ENCODE measurements around the gene RNF17. TPM values are rescaled to one million over a fixed set of nuclear protein-coding genes. Genes with fewer than 3 reads are reported as not detected.

RNF17 gene
- total RNA-seq, 5 donors from 2014 or later (not counting 1 experiment from before 2014, with no cell fraction given): 0.84 TPM; not detected in 4

- POLR2A ChIA-PET: no interaction called here
- no peaks in the 10 kb centered on the region for H3K36me3 Mint-ChIP-seq
- peaks cover 0 to 5% of the 10 kb centered on the region in 2 experiments for H3K27me3 ChIP-seq (replicated peaks in 1 of 2; ENCODE audit: control insufficient read depth in 2 of 2, extremely low read depth in 1 of 2, insufficient read depth in 2 of 2, low read length in 1 of 2)
Observed at GRCh38 chr13:24737042-24737441, 26.9 kb upstream of the RNF17 start.

GRCh38 chr13:24738366-24738847, 25.6 kb upstream of the RNF17 start:
- DNase-seq (no peak), ATAC-seq (replicated peaks in 1 of 4) (no peak)
- H3K27ac ChIP-seq (ENCODE audit: low read length): no peak overlapping the region
- Mint-ChIP-seq H3K4me1 (no peaks in the 10 kb centered on the region), H3K4me3 (no peak overlapping the region), H3K27me3 (no peaks in the 10 kb centered on the region), H3K27ac (no peak overlapping the region), H3K9me3 (no peaks in the 10 kb centered on the region), H3K36me3 (no peaks in the 10 kb centered on the region)
- ChIA-PET CTCF (interaction anchor here in 1 of 2 donors (0.7 kb wide), 1 partner anchor 12 kb away, joined by 3 read pairs; no protein-coding TSS in a partner anchor), POLR2A (no interaction called here)
- H3K36me3 ChIP-seq (ENCODE audit: control insufficient read depth in 2 of 2, extremely low read depth in 1 of 2, insufficient read depth in 1 of 2, low read length in 1 of 2): no peaks in the 10 kb centered on the region
- H3K4me1 ChIP-seq (ENCODE audit: control insufficient read depth in 1 of 2, extremely low read depth in 1 of 2, insufficient read depth in 2 of 2, low read length in 2 of 2): no peaks in the 10 kb centered on the region
- no peak overlapping the region for H3K4me3 ChIP-seq (ENCODE audit: control insufficient read depth in 1 of 2, extremely low read depth in 1 of 2, low read length in 1 of 2)
- H3K9me3 ChIP-seq: no peaks in the 10 kb centered on the region
- WGBS (ENCODE audit: insufficient coverage): 93% methylated on average over 4 of the region's 5 CpGs
- peaks cover 0 to 8% of the 10 kb centered on the region in 2 experiments for H3K27me3 ChIP-seq (replicated peaks in 1 of 2; ENCODE audit: control insufficient read depth in 2 of 2, extremely low read depth in 1 of 2, insufficient read depth in 2 of 2, low read length in 1 of 2)

More at GRCh38 chr13:24737042-24737441, 26.9 kb upstream of the RNF17 start:
- Mint-ChIP-seq H3K4me1 (no peaks in the 10 kb centered on the region), H3K9me3 (no peaks in the 10 kb centered on the region), H3K27ac (no peak overlapping the region), H3K27me3 (no peaks in the 10 kb centered on the region), H3K4me3 (no peak overlapping the region)
- no peak for DNase-seq
- no peak overlapping the region for H3K4me3 ChIP-seq (ENCODE audit: control insufficient read depth in 1 of 2, extremely low read depth in 1 of 2, low read length in 1 of 2)
- WGBS (ENCODE audit: insufficient coverage): 100% methylated on average over 3 of the region's 6 CpGs
- H3K36me3 ChIP-seq (ENCODE audit: control insufficient read depth in 2 of 2, extremely low read depth in 1 of 2, insufficient read depth in 1 of 2, low read length in 1 of 2): no peaks in the 10 kb centered on the region
- CTCF ChIA-PET: no interaction called here
- H3K9me3 ChIP-seq: no peaks in the 10 kb centered on the region
- no peak overlapping the region for H3K27ac ChIP-seq (ENCODE audit: low read length)
- H3K4me1 ChIP-seq (ENCODE audit: control insufficient read depth in 1 of 2, extremely low read depth in 1 of 2, insufficient read depth in 2 of 2, low read length in 2 of 2): no peaks in the 10 kb centered on the region
- ATAC-seq (replicated peaks in 1 of 4): no peak

- ChIA-PET CTCF (no interaction called here), POLR2A (no interaction called here)
- Mint-ChIP-seq H3K4me1 (peaks cover 0 to 1% (median 0%) of the 10 kb centered on the region in 3 donors), H3K36me3 (no peaks in the 10 kb centered on the region), H3K9me3 (no peaks in the 10 kb centered on the region), H3K4me3 (no peak overlapping the region), H3K27me3 (peaks cover 13% of the 10 kb centered on the region in 2 donors), H3K27ac (no peak overlapping the region)
- peak in 2 of 4 experiments; percentile 14 to 22 for ATAC-seq (replicated peaks in 1 of 4)
- H3K9me3 ChIP-seq: no peaks in the 10 kb centered on the region
- no peak overlapping the region for H3K27ac ChIP-seq (ENCODE audit: low read length)
- H3K4me1 ChIP-seq (ENCODE audit: control insufficient read depth in 1 of 2, extremely low read depth in 1 of 2, insufficient read depth in 2 of 2, low read length in 2 of 2): no peaks in the 10 kb centered on the region
- H3K36me3 ChIP-seq (ENCODE audit: control insufficient read depth in 2 of 2, extremely low read depth in 1 of 2, insufficient read depth in 1 of 2, low read length in 1 of 2): no peaks in the 10 kb centered on the region
- WGBS (ENCODE audit: insufficient coverage): 87% methylated on average over 8 of the region's 12 CpGs
- peaks cover 0 to 26% of the 10 kb centered on the region in 2 experiments for H3K27me3 ChIP-seq (replicated peaks in 1 of 2; ENCODE audit: control insufficient read depth in 2 of 2, extremely low read depth in 1 of 2, insufficient read depth in 2 of 2, low read length in 1 of 2)
- DNase-seq: no peak
- no peak overlapping the region for H3K4me3 ChIP-seq (ENCODE audit: control insufficient read depth in 1 of 2, extremely low read depth in 1 of 2, low read length in 1 of 2)
Observed at GRCh38 chr13:24740014-24740890, 23.7 kb upstream of the RNF17 start.

GRCh38 chr13:24741016-24741662, 22.8 kb upstream of the RNF17 start:
- H3K9me3 ChIP-seq: no peaks in the 10 kb centered on the region
- Mint-ChIP-seq H3K27me3 (peaks cover 14 to 18% of the 10 kb centered on the region in 2 donors), H3K36me3 (no peaks in the 10 kb centered on the region), H3K4me1 (peaks cover 0 to 3% (median under 1%) of the 10 kb centered on the region in 3 donors), H3K4me3 (no peak overlapping the region), H3K9me3 (no peaks in the 10 kb centered on the region), H3K27ac (no peak overlapping the region)
- H3K27me3 ChIP-seq (replicated peaks in 1 of 2; ENCODE audit: control insufficient read depth in 2 of 2, extremely low read depth in 1 of 2, insufficient read depth in 2 of 2, low read length in 1 of 2): peaks cover 0 to 34% of the 10 kb centered on the region in 2 experiments
- no peaks in the 10 kb centered on the region for H3K4me1 ChIP-seq (ENCODE audit: control insufficient read depth in 1 of 2, extremely low read depth in 1 of 2, insufficient read depth in 2 of 2, low read length in 2 of 2)
- H3K36me3 ChIP-seq (ENCODE audit: control insufficient read depth in 2 of 2, extremely low read depth in 1 of 2, insufficient read depth in 1 of 2, low read length in 1 of 2): no peaks in the 10 kb centered on the region
- POLR2A ChIA-PET: no interaction called here
- DNase-seq: no peak
- 94% methylated on average over 4 of the region's 11 CpGs for WGBS (ENCODE audit: insufficient coverage)
- H3K27ac ChIP-seq (ENCODE audit: low read length): no peak overlapping the region
- CTCF ChIA-PET: no interaction called here
- no peak overlapping the region for H3K4me3 ChIP-seq (ENCODE audit: control insufficient read depth in 1 of 2, extremely low read depth in 1 of 2, low read length in 1 of 2)
- ATAC-seq (replicated peaks in 1 of 4): no peak

GRCh38 chr13:24741791-24742190, 22.2 kb upstream of the RNF17 start:
- no peaks in the 10 kb centered on the region for H3K36me3 ChIP-seq (ENCODE audit: control insufficient read depth in 2 of 2, extremely low read depth in 1 of 2, insufficient read depth in 1 of 2, low read length in 1 of 2)
- DNase-seq (no peak), ATAC-seq (replicated peaks in 1 of 4) (no peak)
- no peaks in the 10 kb centered on the region for H3K9me3 ChIP-seq
- peaks cover 0 to 40% of the 10 kb centered on the region in 2 experiments for H3K27me3 ChIP-seq (replicated peaks in 1 of 2; ENCODE audit: control insufficient read depth in 2 of 2, extremely low read depth in 1 of 2, insufficient read depth in 2 of 2, low read length in 1 of 2)
- Mint-ChIP-seq H3K4me1 (peaks cover 0 to 4% (median 3%) of the 10 kb centered on the region in 3 donors), H3K4me3 (no peak overlapping the region), H3K27me3 (peaks cover 14 to 20% of the 10 kb centered on the region in 2 donors), H3K9me3 (no peaks in the 10 kb centered on the region), H3K36me3 (no peaks in the 10 kb centered on the region), H3K27ac (no peak overlapping the region)
- POLR2A ChIA-PET: no interaction called here
- 75% methylated on average over 7 of the region's 8 CpGs for WGBS (ENCODE audit: insufficient coverage)
- no peak overlapping the region for H3K4me3 ChIP-seq (ENCODE audit: control insufficient read depth in 1 of 2, extremely low read depth in 1 of 2, low read length in 1 of 2)
- peaks cover 0 to 5% of the 10 kb centered on the region in 2 experiments for H3K4me1 ChIP-seq (ENCODE audit: control insufficient read depth in 1 of 2, extremely low read depth in 1 of 2, insufficient read depth in 2 of 2, low read length in 2 of 2)
- H3K27ac ChIP-seq (ENCODE audit: low read length): no peak overlapping the region
- CTCF ChIA-PET: interaction anchor here (1.0 to 1.2 kb wide), 2 partner anchors 8 to 13 kb away, joined by 4 read pairs; no protein-coding TSS in a partner anchor

- peaks cover 0 to 10% of the 10 kb centered on the region in 2 experiments for H3K4me1 ChIP-seq (ENCODE audit: control insufficient read depth in 1 of 2, extremely low read depth in 1 of 2, insufficient read depth in 2 of 2, low read length in 2 of 2)
- DNase-seq: no peak
- H3K9me3 Mint-ChIP-seq: no peaks in the 10 kb centered on the region
- no peak overlapping the region for H3K27ac Mint-ChIP-seq
- no peak overlapping the region for H3K4me3 Mint-ChIP-seq
- no peak overlapping the region for H3K4me3 ChIP-seq (ENCODE audit: control insufficient read depth in 1 of 2, extremely low read depth in 1 of 2, low read length in 1 of 2)
- H3K36me3 Mint-ChIP-seq: no peaks in the 10 kb centered on the region
- POLR2A ChIA-PET: no interaction called here
- no peaks in the 10 kb centered on the region for H3K36me3 ChIP-seq (ENCODE audit: control insufficient read depth in 2 of 2, extremely low read depth in 1 of 2, insufficient read depth in 1 of 2, low read length in 1 of 2)
- no peaks in the 10 kb centered on the region for H3K9me3 ChIP-seq
- peaks cover 3 to 46% of the 10 kb centered on the region in 2 experiments for H3K27me3 ChIP-seq (replicated peaks in 1 of 2; ENCODE audit: control insufficient read depth in 2 of 2, extremely low read depth in 1 of 2, insufficient read depth in 2 of 2, low read length in 1 of 2)
- H3K27ac ChIP-seq (ENCODE audit: low read length): no peak overlapping the region
- 100% methylated on average over 1 of the region's 6 CpGs for WGBS (ENCODE audit: insufficient coverage)
- peaks cover 17 to 25% of the 10 kb centered on the region in 2 donors for H3K27me3 Mint-ChIP-seq
- CTCF ChIA-PET: interaction anchor here (1.0 to 1.2 kb wide), 2 partner anchors 9 to 13 kb away, joined by 4 read pairs; no protein-coding TSS in a partner anchor
- ATAC-seq (replicated peaks in 1 of 4): no peak
- peaks cover 4 to 9% (median 7%) of the 10 kb centered on the region in 3 donors for H3K4me1 Mint-ChIP-seq
Observed at GRCh38 chr13:24742294-24742693, 21.7 kb upstream of the RNF17 start.
